HG03565 (cell line): ENCODE data around the gene SPATA16.
"Not testable (repeated sequence)": the region's sequence is repeated elsewhere in the genome, so short reads cannot be mapped to it uniquely, and the experiment has no call there.

Experiments used
- ATAC-seq: cut with Tn5 transposase; IDR thresholded peaks from one replicate; pipeline ENCODE4 v1.9.1; 2021; ENCODE audit warnings: mild to moderate bottlenecking, moderate library complexity; ENCODE audit not compliant: unreplicated experiment

Gene SPATA16

GRCh38 chr3:173006006-173006405 is 135.0 kb downstream of the SPATA16 start:
- no peak for ATAC-seq

GRCh38 chr3:173004681-173005080 is 136.4 kb downstream of the SPATA16 start:
- no peak for ATAC-seq

GRCh38 chr3:173003956-173004355 is 137.1 kb downstream of the SPATA16 start:
- ATAC-seq: no peak

- no peak for ATAC-seq
These were observed 137.6 kb downstream of the SPATA16 start for GRCh38 chr3:173003471-173003870.

- ATAC-seq: no peak
These were observed 139.4 kb downstream of the SPATA16 start for GRCh38 chr3:173001622-173002021.

GRCh38 chr3:173000553-173000952 is 140.5 kb downstream of the SPATA16 start:
- ATAC-seq: no peak

GRCh38 chr3:172993412-172993811 is 147.6 kb downstream of the SPATA16 start:
- no peak for ATAC-seq

GRCh38 chr3:172991424-172991996 is 149.5 kb downstream of the SPATA16 start:
- no peak for ATAC-seq

- no peak for ATAC-seq
These were observed 151.7 kb downstream of the SPATA16 start for GRCh38 chr3:172989373-172989772.

GRCh38 chr3:172987273-172987672 is 153.8 kb downstream of the SPATA16 start:
- ATAC-seq: no peak

GRCh38 chr3:172984914-172985313 is 156.1 kb downstream of the SPATA16 start:
- no peak for ATAC-seq

GRCh38 chr3:172982736-172983364 is 158.2 kb downstream of the SPATA16 start:
- ATAC-seq: no peak

- no peak for ATAC-seq
These were observed 159.5 kb downstream of the SPATA16 start for GRCh38 chr3:172981407-172981983.

GRCh38 chr3:172980849-172981248 is 160.2 kb downstream of the SPATA16 start:
- no peak for ATAC-seq

GRCh38 chr3:172977696-172978095 is 163.3 kb downstream of the SPATA16 start:
- no peak for ATAC-seq

GRCh38 chr3:172974969-172975368 is 166.1 kb downstream of the SPATA16 start:
- no peak for ATAC-seq

- ATAC-seq: no peak
These were observed 167.2 kb downstream of the SPATA16 start for GRCh38 chr3:172973799-172974198.

GRCh38 chr3:172972717-172973116 is 168.3 kb downstream of the SPATA16 start:
- no peak for ATAC-seq

- no peak for ATAC-seq
These were observed 169.0 kb downstream of the SPATA16 start for GRCh38 chr3:172972067-172972466.

- ATAC-seq: no peak
These were observed 172.4 kb downstream of the SPATA16 start for GRCh38 chr3:172968646-172969045.

GRCh38 chr3:172965256-172965655 is 175.8 kb downstream of the SPATA16 start:
- ATAC-seq: no peak

GRCh38 chr3:172960626-172961182 is 180.3 kb downstream of the SPATA16 start:
- not testable (repeated sequence) for ATAC-seq
